HG03342 (cell line): ENCODE measurements around the gene RNU1-4.
"Not testable (repeated sequence)": the region's sequence is repeated elsewhere in the genome, so short reads cannot be mapped to it uniquely, and the experiment has no call there.

Source experiments
- ATAC-seq: cut with Tn5 transposase; IDR thresholded peaks from one replicate; pipeline ENCODE4 v1.9.1; 2021; ENCODE audit warnings: mild to moderate bottlenecking, moderate library complexity; ENCODE audit not compliant: unreplicated experiment

Gene RNU1-4

DNA sequence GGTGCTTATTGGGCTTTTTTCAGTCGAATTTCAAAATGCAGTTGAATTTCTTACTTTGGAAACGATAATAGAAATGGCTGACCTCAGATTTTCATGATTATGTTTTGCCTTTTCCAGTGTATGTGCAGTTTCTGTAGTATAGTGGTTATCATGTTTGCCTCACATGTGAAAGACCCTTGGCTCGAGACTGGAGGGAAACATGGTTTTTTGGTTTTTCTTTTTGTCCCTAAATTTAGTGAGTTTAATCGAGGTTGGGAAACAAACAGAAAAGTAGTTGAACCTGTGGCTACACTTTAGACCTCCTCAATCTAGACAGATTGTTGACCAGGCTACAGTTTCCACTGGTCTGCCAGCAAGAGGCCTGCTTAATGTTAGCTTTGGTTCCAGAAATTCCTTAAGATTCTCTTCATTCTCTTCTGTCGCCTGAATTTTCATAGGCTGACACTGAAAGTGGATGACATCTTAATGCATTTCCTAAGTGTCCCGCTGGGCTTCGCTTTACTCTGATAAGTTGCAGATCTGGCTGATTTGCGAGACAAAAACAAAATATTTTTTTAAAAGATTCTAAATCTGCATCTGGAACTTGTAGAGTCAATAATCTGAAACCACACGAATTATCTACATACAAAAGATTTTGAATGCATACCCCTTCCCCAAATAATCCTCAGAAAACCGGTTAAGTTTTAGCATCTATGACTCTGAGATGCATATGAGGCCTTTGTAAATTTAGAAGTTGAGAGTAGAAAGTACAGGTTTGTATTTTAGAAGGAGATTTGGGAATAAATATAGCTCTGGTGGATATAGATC lies 14.7 kb upstream of the RNU1-4 start:
- ATAC-seq, result not testable (repeated sequence)

- no peak for ATAC-seq
Measured at GRCh38 chr1:16727190-16728111, 12.9 kb upstream of the RNU1-4 start.

DNA sequence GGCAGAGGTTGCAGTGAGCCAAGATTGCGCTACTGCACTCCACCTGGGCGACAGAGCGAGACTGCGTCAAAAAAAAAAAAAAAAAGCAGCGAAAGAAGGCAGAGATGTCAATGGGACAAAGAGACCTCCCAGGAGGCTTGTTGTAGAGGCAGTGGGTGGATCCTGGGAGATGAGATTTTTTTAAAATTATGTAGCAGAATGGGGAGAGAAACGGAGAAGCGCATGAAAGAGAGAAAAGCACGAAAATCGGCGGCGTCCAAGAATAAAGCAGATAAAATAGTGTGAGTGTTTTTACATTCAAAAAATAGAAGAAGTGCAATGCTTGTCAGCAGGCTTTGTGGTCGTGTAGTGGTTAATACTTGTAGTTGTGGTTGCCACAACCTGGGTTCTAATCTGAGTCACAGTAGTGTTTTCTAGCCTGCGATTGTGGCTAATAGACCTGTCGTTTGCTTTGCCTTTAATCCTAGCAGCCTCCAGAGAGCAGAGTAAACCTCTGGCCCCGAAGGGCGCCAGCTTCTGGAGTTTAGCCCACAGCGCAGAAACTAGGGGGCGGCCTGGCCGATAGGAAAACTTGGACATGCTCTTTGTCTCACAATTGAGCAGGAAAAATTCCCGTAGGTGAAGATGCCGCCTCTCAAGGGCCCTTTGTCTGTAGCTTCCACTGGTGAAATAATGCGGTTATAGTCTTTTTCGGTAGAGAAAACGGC lies 11.9 kb upstream of the RNU1-4 start:
- peak; percentile 65 for ATAC-seq

DNA sequence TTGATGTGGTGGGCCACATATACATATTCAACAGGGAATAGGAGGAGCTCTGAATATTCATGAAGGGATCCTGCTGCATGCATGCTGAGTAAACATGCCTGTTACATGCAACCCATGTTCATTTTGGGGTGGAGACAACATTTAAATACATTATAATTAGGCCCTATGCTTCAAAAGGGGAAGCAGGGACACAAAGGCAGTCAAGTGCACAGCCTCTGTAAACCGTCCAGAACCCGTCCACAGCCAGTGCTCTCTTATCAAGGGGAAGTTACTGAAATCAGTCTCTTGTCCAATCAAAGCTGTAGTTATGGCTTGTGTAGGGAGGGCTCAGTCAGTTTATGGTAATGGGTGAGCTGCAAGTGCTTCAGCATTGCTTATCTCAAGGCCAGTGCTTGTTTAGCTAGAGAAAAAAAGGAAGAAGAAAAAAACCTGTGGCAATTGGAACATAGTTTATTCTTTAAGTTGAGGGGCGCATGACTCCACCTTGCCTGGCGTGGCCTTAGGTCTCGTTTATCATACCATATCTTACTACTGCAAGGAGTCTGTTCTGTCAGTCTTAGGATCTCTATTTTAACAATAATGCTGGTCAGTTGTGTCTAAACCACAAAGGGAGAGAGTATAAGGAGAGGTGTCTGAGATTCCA lies 7.9 kb upstream of the RNU1-4 start:
- not testable (repeated sequence) for ATAC-seq

DNA sequence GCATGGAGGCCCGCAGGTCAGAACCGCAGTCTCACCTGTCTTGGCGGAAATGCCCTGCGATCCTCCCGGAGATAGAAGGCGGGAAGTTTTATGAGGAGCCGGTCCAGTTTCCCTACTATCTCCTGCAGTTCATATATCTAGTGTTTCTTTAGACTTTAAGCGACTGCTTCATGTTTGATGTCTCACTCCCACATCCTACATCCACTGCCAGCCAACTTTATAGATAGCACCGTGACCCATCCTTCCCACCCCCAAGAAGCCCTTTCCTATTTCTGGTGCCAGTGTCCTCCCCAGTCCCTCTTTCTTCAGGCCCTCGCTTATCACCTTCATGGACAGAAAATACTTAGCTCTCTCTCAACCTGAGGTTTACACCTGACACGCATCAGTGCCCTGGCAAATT lies 914 bp downstream of the RNU1-4 start:
- not testable (repeated sequence) for ATAC-seq

- not testable (repeated sequence) for ATAC-seq
Measured at GRCh38 chr1:16747660-16748059, 7.3 kb downstream of the RNU1-4 start.

DNA sequence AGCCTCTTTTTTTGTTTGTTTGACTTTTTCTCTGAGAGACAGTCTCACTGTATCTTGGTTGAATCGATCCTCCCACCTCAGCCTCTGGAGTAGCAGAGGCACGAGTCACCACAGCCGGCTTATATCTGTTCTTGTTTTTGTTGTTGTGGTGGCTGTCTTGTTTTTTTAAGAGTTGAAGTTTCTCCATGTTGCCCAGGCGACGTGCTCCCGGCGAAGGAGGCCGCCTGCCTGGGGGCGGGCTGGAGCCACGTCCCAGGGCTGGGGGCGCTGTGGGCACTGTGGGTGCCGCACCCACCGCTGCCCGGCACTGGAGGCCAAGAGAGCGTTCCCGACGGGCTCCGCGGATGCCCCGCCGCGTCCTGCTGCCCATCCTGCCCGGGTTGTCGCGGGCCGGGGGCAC lies 8.4 kb downstream of the RNU1-4 start:
- not testable (repeated sequence) for ATAC-seq

GRCh38 chr1:16749910-16750888 lies 9.9 kb downstream of the RNU1-4 start:
- ATAC-seq, result not testable (repeated sequence)

DNA sequence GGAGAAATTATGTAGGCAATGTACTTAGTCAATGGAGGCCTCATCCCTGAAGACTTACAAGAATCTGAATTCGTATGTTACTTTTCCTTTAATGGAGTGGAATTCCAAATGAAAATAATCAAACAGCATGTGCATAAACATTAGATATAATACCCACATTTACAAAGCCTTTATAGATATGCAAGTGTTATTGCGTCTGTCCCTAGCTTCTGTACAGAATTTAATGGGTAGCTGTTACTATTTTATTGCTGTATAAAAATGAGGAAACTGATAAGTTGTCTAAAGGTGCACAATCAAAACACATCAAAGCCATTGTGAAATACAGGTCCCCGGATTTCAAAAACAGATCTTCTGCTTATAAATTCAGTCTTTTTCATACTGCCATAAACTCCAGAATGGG lies 12.5 kb downstream of the RNU1-4 start:
- not testable (repeated sequence) for ATAC-seq

DNA sequence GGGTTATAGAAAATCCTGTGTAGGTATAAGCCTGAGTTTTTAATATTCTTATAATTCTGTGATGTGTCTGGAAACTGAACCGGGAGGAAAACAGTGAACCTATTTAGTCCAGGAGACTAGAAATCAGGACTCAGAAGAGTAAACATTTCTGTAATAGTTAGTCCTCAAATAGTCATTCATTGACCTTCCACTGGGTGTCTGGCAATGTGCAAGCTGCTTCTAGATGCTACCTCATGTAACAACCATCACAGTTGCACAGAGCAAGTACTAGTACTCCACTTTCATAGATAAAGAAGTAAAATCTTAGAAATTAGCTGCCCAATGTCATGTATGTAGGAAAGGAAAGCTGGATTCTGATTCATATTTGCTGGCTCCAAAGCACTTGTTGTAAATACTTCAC lies 15.1 kb downstream of the RNU1-4 start:
- ATAC-seq, result not testable (repeated sequence)

GRCh38 chr1:16755932-16756331 lies 15.6 kb downstream of the RNU1-4 start:
- not testable (repeated sequence) for ATAC-seq

DNA sequence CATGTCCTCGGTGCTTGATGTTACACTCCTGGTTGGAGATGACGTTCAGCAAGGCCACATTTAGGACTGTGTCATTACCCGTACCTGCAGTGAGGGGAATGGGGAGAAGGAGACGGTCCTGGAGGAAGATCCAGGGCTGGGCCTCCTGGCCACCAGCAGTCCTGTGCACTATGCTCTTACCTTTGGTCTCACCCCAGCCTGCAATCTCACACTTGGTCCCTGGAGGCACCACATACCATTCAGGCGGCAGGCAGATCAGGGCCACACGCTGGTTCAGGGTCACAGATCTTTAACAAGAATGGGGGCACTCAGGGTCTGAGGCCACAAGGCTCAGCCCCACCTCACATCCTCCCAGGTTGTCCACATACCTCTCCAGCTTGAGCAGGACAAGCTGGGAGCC lies 17.3 kb downstream of the RNU1-4 start:
- ATAC-seq, result not testable (repeated sequence)

- ATAC-seq, result not testable (repeated sequence)
Measured at GRCh38 chr1:16758060-16758459, 17.7 kb downstream of the RNU1-4 start.

- not testable (repeated sequence) for ATAC-seq
Measured at GRCh38 chr1:16759041-16759493, 18.8 kb downstream of the RNU1-4 start.

DNA sequence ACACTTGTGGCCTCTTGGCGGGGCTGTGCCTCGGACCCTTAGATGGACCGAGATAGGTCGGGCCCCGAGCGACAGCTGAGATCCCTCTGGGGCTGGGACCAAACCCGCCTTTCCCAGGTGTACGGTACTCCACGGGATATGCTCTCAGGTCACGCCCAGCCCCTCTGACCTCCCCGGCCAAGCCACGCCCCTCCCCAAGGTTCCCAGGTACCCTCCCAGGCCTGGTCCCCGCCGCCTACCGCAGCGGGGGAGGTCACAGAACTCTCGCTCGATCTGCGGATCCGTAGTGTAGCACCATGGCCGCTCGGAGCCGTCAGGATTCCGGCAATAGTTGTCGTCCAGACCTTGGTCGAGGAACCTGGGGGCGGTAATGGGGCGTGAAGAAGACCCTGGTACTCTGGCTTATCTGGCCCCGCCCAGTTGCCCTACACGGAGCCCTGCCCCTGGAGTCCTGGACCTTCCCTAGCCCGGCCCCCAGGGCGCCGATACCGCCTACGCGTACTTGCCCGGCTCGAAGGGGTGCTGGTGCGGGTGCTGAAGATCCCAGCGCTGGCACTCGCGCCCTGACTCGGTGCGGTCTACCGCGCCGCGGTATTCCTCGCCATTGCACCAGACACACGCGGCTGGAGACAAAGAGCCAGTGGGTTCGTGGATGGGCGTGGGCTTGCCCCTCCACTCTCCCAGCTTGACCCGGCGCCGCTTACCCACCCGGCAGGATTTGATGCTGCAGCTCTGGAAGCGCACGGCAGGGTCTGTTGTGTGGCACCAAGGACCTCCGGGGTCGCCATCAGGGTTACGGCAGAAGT lies 19.5 kb downstream of the RNU1-4 start:
- not testable (repeated sequence) for ATAC-seq

DNA sequence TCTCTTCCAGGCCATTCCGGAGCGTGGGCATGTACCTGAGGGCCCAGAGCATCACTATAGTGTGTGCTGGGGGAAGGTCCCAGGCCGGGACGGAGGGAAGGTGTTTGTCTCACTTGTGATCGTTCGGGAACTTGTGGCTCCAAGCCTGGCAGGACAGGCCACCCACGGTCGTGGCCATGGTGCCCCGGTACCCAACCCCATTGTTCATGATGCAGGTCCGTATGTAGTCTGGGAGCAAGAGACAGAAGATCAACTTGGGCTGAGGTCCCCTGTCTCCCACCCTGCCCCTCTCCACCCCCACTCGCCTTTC lies 20.1 kb downstream of the RNU1-4 start:
- ATAC-seq, result not testable (repeated sequence)

GRCh38 chr1:16760801-16761200 lies 20.5 kb downstream of the RNU1-4 start:
- not testable (repeated sequence) for ATAC-seq

DNA sequence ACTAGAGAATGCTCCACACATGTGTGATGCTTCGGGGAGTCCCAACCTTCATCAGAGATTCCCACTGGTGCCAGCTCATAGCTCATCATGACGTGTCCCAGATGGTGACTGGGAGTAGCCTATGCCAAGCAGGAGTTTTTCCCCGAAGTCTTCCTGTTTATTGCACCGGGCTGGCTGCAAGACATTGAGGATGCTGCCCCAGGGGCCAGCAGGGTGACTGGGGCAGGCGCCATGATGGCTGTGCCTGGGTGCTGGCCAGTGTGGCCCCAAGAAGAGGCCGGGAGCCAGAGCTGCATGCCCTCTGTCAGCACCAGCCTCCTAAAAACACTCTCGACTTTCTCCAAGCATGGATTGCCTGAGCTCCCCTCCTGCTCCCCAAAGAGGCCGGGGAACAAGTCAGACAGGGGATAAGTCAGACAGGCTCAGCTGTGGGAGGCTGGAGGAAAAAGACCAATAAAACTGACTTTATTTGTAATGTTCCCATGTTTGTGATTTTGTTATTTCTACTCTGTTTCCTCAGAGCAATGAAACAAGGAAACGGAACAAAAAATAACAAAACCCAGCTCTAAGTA lies 24.0 kb downstream of the RNU1-4 start:
- ATAC-seq, result not testable (repeated sequence)
